Measurements from ENCODE around the gene MBOAT1. TPM values are rescaled to one million over a fixed set of nuclear protein-coding genes. Genes with fewer than 3 reads are reported as not detected.

The MBOAT1 gene
- polyA plus RNA-seq, 2 of the 4 experiments (the other 2 are of a cell fraction) = 1.9 to 5.5 TPM

GRCh38 chr6:20235041-20235440 is 22.8 kb upstream of the MBOAT1 start:
- WGBS (ENCODE audit: missing lambda C conversion rate) = 82% methylated on average over 4 of the region's 6 CpGs
- CTCF ChIA-PET = no interaction called here
- Histone ChIP-seq H3K4me1 (no peaks in the 10 kb centered on the region; the same call in 2 of the 3 replicates), H3K4me3 (no peak overlapping the region), H3K27ac (no peak overlapping the region), H3K4me2 (no peak overlapping the region), H3K9me3 (no peaks in the 10 kb centered on the region)
- DNase-seq (ENCODE audit: low read depth in 1 of 2, low spot score in 1 of 2) (no peak), ATAC-seq (no peak), FAIRE-seq (no peak)
- TF ChIP-seq TFCP2L1 (CRISPR knock-in tag; IDR thresholded peaks at IDR 0.05) (no peak), RCOR1 (IDR thresholded peaks at IDR 0.05; ENCODE audit: low read depth, low read length) (no peak), RFX5 (IDR thresholded peaks at IDR 0.05) (no peak), PHF8 (IDR thresholded peaks at IDR 0.05; ENCODE audit: borderline replicate concordance, low read depth) (no peak)
- POLR2A ChIA-PET = no interaction called here

DNA sequence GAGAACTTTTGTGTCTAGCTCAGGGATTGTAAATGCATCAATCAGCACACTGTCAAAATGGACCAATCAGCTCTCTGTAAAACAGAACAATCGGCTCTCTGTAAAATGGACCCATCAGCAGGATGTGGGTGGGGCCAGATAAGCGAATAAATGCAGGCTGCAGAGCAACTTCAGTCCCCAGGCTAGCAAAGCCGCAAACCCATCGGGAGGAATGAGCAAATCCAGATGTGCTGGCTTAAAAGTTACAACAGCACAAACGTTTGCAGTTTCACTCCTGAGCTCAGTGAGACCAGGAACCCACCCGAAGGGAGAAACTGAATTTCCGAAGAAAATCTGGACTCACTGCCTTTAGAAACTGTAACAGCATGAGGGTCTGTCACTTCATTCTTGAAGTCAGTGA is 21.9 kb upstream of the MBOAT1 start:
- 78% methylated on average over 6 of the region's 7 CpGs for WGBS (ENCODE audit: missing lambda C conversion rate)
- ChIA-PET POLR2A (no interaction called here), CTCF (no interaction called here)
- no peak for ATAC-seq
- H3K4me2 ChIP-seq = no peak overlapping the region
- H3K9me3 ChIP-seq = no peaks in the 10 kb centered on the region
- TF ChIP-seq EP300 (IDR thresholded peaks at IDR 0.05) = no peak
- no peak for TF ChIP-seq MAFK (IDR thresholded peaks at IDR 0.05; ENCODE audit: partially characterized antibody)
- no peak for TF ChIP-seq BHLHE40 (IDR thresholded peaks at IDR 0.05; ENCODE audit: low read depth, low read length)
- TF ChIP-seq FOXS1 (CRISPR knock-in tag; IDR thresholded peaks at IDR 0.05) = no peak
- no peak for TF ChIP-seq NPAS2 (CRISPR knock-in tag; IDR thresholded peaks at IDR 0.05; ENCODE audit: borderline replicate concordance)
- TF ChIP-seq EHF (CRISPR knock-in tag; IDR thresholded peaks at IDR 0.05) = no peak
- TF ChIP-seq MAZ (IDR thresholded peaks at IDR 0.05; ENCODE audit: borderline replicate concordance, low read depth, low read length) = no peak
- no peak for TF ChIP-seq ESRRA (IDR thresholded peaks at IDR 0.05; ENCODE audit: borderline replicate concordance, low read length)
- H3K4me3 ChIP-seq = no peak overlapping the region
- DNase-seq (ENCODE audit: low read depth in 1 of 2, low spot score in 1 of 2) = no peak
- no peak overlapping the region for H3K27ac ChIP-seq
- no peaks in the 10 kb centered on the region; the same call in 2 of the 3 replicates for H3K4me1 ChIP-seq
- FAIRE-seq = no peak

DNA sequence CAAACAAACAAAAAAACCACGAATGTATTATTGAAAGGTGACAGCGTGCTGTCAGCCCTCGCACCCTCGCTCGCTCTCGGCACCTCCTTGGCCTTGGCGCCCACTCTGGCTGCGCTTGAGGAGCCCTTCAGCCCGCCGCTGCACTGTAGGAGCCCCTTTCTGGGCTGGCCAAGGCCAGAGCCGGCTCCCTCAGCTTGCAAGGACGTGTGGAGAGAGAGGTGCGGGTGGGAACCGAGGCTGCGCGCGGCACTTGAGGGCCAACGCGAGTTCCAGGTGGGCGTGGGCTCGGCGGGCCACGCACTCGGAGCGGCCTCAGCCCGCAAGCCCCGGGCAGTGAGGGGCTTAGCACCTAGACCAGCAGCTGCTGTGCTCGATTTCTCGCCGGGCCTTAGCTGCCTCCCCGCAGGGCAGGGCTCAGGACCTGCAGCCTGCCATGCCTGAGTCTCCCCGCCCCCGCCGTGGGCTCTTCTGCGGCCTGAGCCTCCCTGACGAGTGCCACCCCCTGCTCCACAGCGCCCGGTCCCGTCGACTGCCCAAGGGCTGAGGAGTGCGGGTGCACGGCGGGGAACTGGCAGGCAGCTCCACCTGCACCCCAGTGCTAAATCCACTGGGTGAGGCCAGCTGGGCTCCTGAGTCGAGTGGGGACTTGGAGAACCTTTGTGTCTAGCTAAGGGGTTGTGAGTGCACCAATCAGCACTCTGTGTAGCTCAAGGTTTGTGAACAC is 20.9 kb upstream of the MBOAT1 start:
- no peaks in the 10 kb centered on the region; the same call in 2 of the 3 replicates for H3K4me1 ChIP-seq
- 92% methylated on average over 23 of the region's 44 CpGs for WGBS (ENCODE audit: missing lambda C conversion rate)
- ATAC-seq (no peak), DNase-seq (ENCODE audit: low read depth in 1 of 2, low spot score in 1 of 2) (no peak), FAIRE-seq (no peak)
- no peak overlapping the region for H3K27ac ChIP-seq
- H3K9me3 ChIP-seq = no peaks in the 10 kb centered on the region
- ChIA-PET POLR2A (no interaction called here), CTCF (no interaction called here)
- H3K4me2 ChIP-seq = no peak overlapping the region
- TF ChIP-seq, protein P1, sequence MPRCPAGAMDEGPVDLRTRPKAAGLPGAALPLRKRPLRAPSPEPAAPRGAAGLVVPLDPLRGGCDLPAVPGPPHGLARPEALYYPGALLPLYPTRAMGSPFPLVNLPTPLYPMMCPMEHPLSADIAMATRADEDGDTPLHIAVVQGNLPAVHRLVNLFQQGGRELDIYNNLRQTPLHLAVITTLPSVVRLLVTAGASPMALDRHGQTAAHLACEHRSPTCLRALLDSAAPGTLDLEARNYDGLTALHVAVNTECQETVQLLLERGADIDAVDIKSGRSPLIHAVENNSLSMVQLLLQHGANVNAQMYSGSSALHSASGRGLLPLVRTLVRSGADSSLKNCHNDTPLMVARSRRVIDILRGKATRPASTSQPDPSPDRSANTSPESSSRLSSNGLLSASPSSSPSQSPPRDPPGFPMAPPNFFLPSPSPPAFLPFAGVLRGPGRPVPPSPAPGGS (IDR thresholded peaks at IDR 0.05) = no peak
- no peak for TF ChIP-seq FOSL2 (IDR thresholded peaks at IDR 0.05)
- no peak for TF ChIP-seq FOSL2 (CRISPR knock-in tag; IDR thresholded peaks at IDR 0.05)
- no peak for TF ChIP-seq NPAS2 (CRISPR knock-in tag; IDR thresholded peaks at IDR 0.05; ENCODE audit: borderline replicate concordance)
- no peak for TF ChIP-seq PBX3 (IDR thresholded peaks at IDR 0.05)
- no peak for TF ChIP-seq TP53 (CRISPR knock-in tag; IDR thresholded peaks at IDR 0.05)
- no peak for TF ChIP-seq HOXB13 (CRISPR knock-in tag; IDR thresholded peaks at IDR 0.05; ENCODE audit: low read depth)
- TF ChIP-seq MAFK (IDR thresholded peaks at IDR 0.05; ENCODE audit: partially characterized antibody) = no peak
- no peak for TF ChIP-seq JUNB (IDR thresholded peaks at IDR 0.05)
- no peak for TF ChIP-seq ESRRA (IDR thresholded peaks at IDR 0.05; ENCODE audit: borderline replicate concordance, low read length)
- no peak for TF ChIP-seq FOXS1 (CRISPR knock-in tag; IDR thresholded peaks at IDR 0.05)
- TF ChIP-seq E2F6 (IDR thresholded peaks at IDR 0.05; ENCODE audit: borderline replicate concordance, low read depth) = no peak
- TF ChIP-seq EP300 (IDR thresholded peaks at IDR 0.05) = no peak
- no peak for TF ChIP-seq HEYL (CRISPR knock-in tag; IDR thresholded peaks at IDR 0.05)
- no peak overlapping the region for H3K4me3 ChIP-seq

All from A549 (cell line).